GM21529 (cell line): Measurements from ENCODE around the gene RNASE11.
"Not testable (repeated sequence)": the region's sequence is repeated elsewhere in the genome, so short reads cannot be mapped to it uniquely, and the experiment has no call there.

Source experiments
- ATAC-seq: cut with Tn5 transposase; IDR thresholded peaks from one replicate; pipeline ENCODE4 v1.9.1; 2021; ENCODE audit not compliant: unreplicated experiment

Gene RNASE11

GRCh38 chr14:20583142-20583541 is 4.7 kb downstream of the RNASE11 start:
- ATAC-seq, result no peak

GRCh38 chr14:20580242-20580641 is 7.6 kb downstream of the RNASE11 start:
- ATAC-seq, result no peak

GRCh38 chr14:20578784-20579502 is 8.9 kb downstream of the RNASE11 start:
- ATAC-seq, result no peak

GRCh38 chr14:20578325-20578724 is 9.5 kb downstream of the RNASE11 start:
- no peak for ATAC-seq

GRCh38 chr14:20572382-20572990 is 15.3 kb downstream of the RNASE11 start:
- ATAC-seq, result not testable (repeated sequence)

- ATAC-seq, result not testable (repeated sequence)
Observed at GRCh38 chr14:20570720-20571119, 17.1 kb downstream of the RNASE11 start.

GRCh38 chr14:20569865-20570264 is 17.9 kb downstream of the RNASE11 start:
- ATAC-seq, result not testable (repeated sequence)

GRCh38 chr14:20569066-20569465 is 18.7 kb downstream of the RNASE11 start:
- no peak for ATAC-seq

- ATAC-seq, result no peak
Observed at GRCh38 chr14:20568393-20568792, 19.4 kb downstream of the RNASE11 start.

- not testable (repeated sequence) for ATAC-seq
Observed at GRCh38 chr14:20567199-20567598, 20.6 kb downstream of the RNASE11 start.

- ATAC-seq, result no peak
Observed at GRCh38 chr14:20564501-20564997, 23.3 kb downstream of the RNASE11 start.

GRCh38 chr14:20563971-20564370 is 23.8 kb downstream of the RNASE11 start:
- no peak for ATAC-seq

- ATAC-seq, result no peak
Observed at GRCh38 chr14:20560961-20561360, 26.8 kb downstream of the RNASE11 start, which contains the start of gene RNASE9. TSS of gene RNASE9 (minus strand) at chr14:20561047.

- ATAC-seq, result no peak
Observed at GRCh38 chr14:20559461-20559904, 28.3 kb downstream of the RNASE11 start.

- ATAC-seq, result no peak
Observed at GRCh38 chr14:20557212-20557542, 30.6 kb downstream of the RNASE11 start.

GRCh38 chr14:20556500-20557211 is 31.1 kb downstream of the RNASE11 start:
- no peak for ATAC-seq

- no peak for ATAC-seq
Observed at GRCh38 chr14:20555845-20556244, 32.0 kb downstream of the RNASE11 start.

- ATAC-seq, result no peak
Observed at GRCh38 chr14:20553024-20553423, 34.8 kb downstream of the RNASE11 start.

- ATAC-seq, result no peak
Observed at GRCh38 chr14:20551606-20552005, 36.2 kb downstream of the RNASE11 start.

- no peak for ATAC-seq
Observed at GRCh38 chr14:20550926-20551325, 36.9 kb downstream of the RNASE11 start.

- ATAC-seq, result no peak
Observed at GRCh38 chr14:20548414-20549158, 39.2 kb downstream of the RNASE11 start.
